HEK293 (cell line): ENCODE data around the gene CACNA1S.

Source experiments
- CTCF ChIA-PET: fragments of 350-600 bp; formaldehyde crosslinking; extraction: SDS; loops from one replicate; lab custom pipeline; 2021; ENCODE audit warnings: antibody characterized with exemption; lab: Yijun Ruan, JAX
- POLR2A ChIA-PET: fragments of 300-600 bp; formaldehyde crosslinking; extraction: SDS; loops from one replicate; lab custom pipeline; 2020; ENCODE audit warnings: antibody characterized with exemption, inconsistent platforms; lab: Yijun Ruan, JAX
- H3K27ac ChIP-seq: fragments of 200-500 bp; sonication (Bioruptor generic); 2 replicates; pipeline ENCODE4 v1.5.1; 2014; ENCODE audit warnings: low read depth, low read length, control low read depth, inconsistent platforms; ENCODE audit errors: extremely low read depth
- H3K36me3 ChIP-seq, 2 experiments: fragments of 200-500 bp in 1 of 2; sonication (Bioruptor generic) in 1 of 2; 1 replicate in 1 of 2; 2 replicates in 1 of 2; pipeline ENCODE4 v1.5.1; 2014 to 2017; ENCODE audit warnings: inconsistent platforms in 2 of 2, low read length in 2 of 2; ENCODE audit not compliant: control insufficient read depth in 2 of 2, insufficient read depth in 1 of 2
- H3K4me1 ChIP-seq: fragments of 200-500 bp; sonication (Bioruptor generic); 2 replicates; pipeline ENCODE4 v1.5.1; 2014; ENCODE audit warnings: mild to moderate bottlenecking, low read length, inconsistent platforms; ENCODE audit not compliant: control insufficient read depth, insufficient read depth
- H3K4me3 ChIP-seq: 2 replicates; pipeline ENCODE4 v1.5.1; 2011; ENCODE audit warnings: low read depth, mild to moderate bottlenecking, control low read depth, low read length, moderate library complexity
- H3K9me3 ChIP-seq: fragments of 200-500 bp; sonication (Bioruptor generic); 2 replicates; pipeline ENCODE4 v1.5.1; 2014; ENCODE audit warnings: low read depth, low read length, inconsistent platforms; ENCODE audit not compliant: control insufficient read depth, insufficient read depth
- KLF8 ChIP-seq: fragments of 450-650 bp; formaldehyde crosslinking; IDR thresholded peaks from 2 replicates; pipeline ENCODE4 v1.5.1; 2016; ENCODE audit warnings: missing biosample characterization, missing genetic modification characterization
- SCRT1 ChIP-seq: fragments of 450-650 bp; formaldehyde crosslinking; IDR thresholded peaks from 2 replicates; pipeline ENCODE4 v1.5.1; 2016; ENCODE audit warnings: missing biosample characterization, missing genetic modification characterization, borderline replicate concordance
- ZBTB20 ChIP-seq: fragments of 450-650 bp; formaldehyde crosslinking; IDR thresholded peaks from 2 replicates; pipeline ENCODE4 v1.5.1; 2016; ENCODE audit warnings: missing biosample characterization, missing genetic modification characterization
- ZFP3 ChIP-seq: fragments of 450-650 bp; formaldehyde crosslinking; IDR thresholded peaks from 2 replicates; pipeline ENCODE4 v1.5.1; 2016; ENCODE audit warnings: low read depth, missing biosample characterization, missing genetic modification characterization
- ZNF24 ChIP-seq: fragments of 450-650 bp; formaldehyde crosslinking; IDR thresholded peaks from 2 replicates; pipeline ENCODE4 v1.5.1; 2016; ENCODE audit warnings: missing biosample characterization, missing genetic modification characterization
- ZNF280C ChIP-seq: fragments of 450-650 bp; formaldehyde crosslinking; IDR thresholded peaks from 2 replicates; pipeline ENCODE4 v1.5.1; 2016; ENCODE audit warnings: missing biosample characterization, missing genetic modification characterization
- ZNF302 ChIP-seq: fragments of 450-650 bp; formaldehyde crosslinking; IDR thresholded peaks from 2 replicates; pipeline ENCODE4 v1.5.1; 2016; ENCODE audit warnings: missing biosample characterization, missing genetic modification characterization, low read depth
- ZNF391 ChIP-seq: fragments of 450-650 bp; formaldehyde crosslinking; IDR thresholded peaks from 2 replicates; pipeline ENCODE4 v1.5.1; 2016; ENCODE audit warnings: low read depth, missing biosample characterization, missing genetic modification characterization, borderline replicate concordance
- ZNF48 ChIP-seq: fragments of 450-650 bp; formaldehyde crosslinking; IDR thresholded peaks from 2 replicates; pipeline ENCODE4 v1.5.1; 2016; ENCODE audit warnings: missing biosample characterization, missing genetic modification characterization
- ZNF514 ChIP-seq: fragments of 450-650 bp; formaldehyde crosslinking; IDR thresholded peaks from 2 replicates; pipeline ENCODE4 v1.5.1; 2016; ENCODE audit warnings: missing biosample characterization, missing genetic modification characterization
- ZNF571 ChIP-seq: fragments of 450-650 bp; formaldehyde crosslinking; IDR thresholded peaks from 2 replicates; pipeline ENCODE4 v1.5.0; 2017; ENCODE audit warnings: missing biosample characterization, missing genetic modification characterization
- ZNF596 ChIP-seq: fragments of 450-650 bp; IDR thresholded peaks from 2 replicates; pipeline ENCODE4 v1.5.0; 2018; ENCODE audit warnings: missing biosample characterization, mild to moderate bottlenecking, missing genetic modification characterization, moderate library complexity
- ZNF677 ChIP-seq: fragments of 450-650 bp; IDR thresholded peaks from 2 replicates; pipeline ENCODE4 v1.5.0; 2018; ENCODE audit warnings: missing biosample characterization, mild to moderate bottlenecking, missing genetic modification characterization, moderate library complexity
- ZSCAN4 ChIP-seq: fragments of 450-650 bp; formaldehyde crosslinking; IDR thresholded peaks from 2 replicates; pipeline ENCODE4 v1.5.1; 2017; ENCODE audit warnings: missing biosample characterization, missing genetic modification characterization
- TF ChIP-seq, protein P1 (sequence below): fragments of 450-650 bp; formaldehyde crosslinking; IDR thresholded peaks from 2 replicates; pipeline ENCODE4 v1.5.1; 2016; ENCODE audit warnings: missing biosample characterization, missing genetic modification characterization
- TF ChIP-seq, protein P2 (sequence below): fragments of 450-650 bp; formaldehyde crosslinking; IDR thresholded peaks from 2 replicates; pipeline ENCODE4 v1.5.1; 2016; ENCODE audit warnings: missing biosample characterization, missing genetic modification characterization
- TF ChIP-seq, protein P3 (sequence below): fragments of 450-650 bp; formaldehyde crosslinking; IDR thresholded peaks from 2 replicates; pipeline ENCODE4 v1.5.1; 2016; ENCODE audit warnings: missing biosample characterization, missing genetic modification characterization, borderline replicate concordance

The CACNA1S gene

GRCh38 chr1:201007481-201007880, 104.7 kb downstream of the CACNA1S start:
- H3K9me3 ChIP-seq = no peaks in the 10 kb centered on the region
- peak; percentile 65 for TF ChIP-seq ZSCAN4 (tag by site-specific recombination)
- TF ChIP-seq ZNF280C (tag by site-specific recombination) = no peak
- TF ChIP-seq, protein P1, sequence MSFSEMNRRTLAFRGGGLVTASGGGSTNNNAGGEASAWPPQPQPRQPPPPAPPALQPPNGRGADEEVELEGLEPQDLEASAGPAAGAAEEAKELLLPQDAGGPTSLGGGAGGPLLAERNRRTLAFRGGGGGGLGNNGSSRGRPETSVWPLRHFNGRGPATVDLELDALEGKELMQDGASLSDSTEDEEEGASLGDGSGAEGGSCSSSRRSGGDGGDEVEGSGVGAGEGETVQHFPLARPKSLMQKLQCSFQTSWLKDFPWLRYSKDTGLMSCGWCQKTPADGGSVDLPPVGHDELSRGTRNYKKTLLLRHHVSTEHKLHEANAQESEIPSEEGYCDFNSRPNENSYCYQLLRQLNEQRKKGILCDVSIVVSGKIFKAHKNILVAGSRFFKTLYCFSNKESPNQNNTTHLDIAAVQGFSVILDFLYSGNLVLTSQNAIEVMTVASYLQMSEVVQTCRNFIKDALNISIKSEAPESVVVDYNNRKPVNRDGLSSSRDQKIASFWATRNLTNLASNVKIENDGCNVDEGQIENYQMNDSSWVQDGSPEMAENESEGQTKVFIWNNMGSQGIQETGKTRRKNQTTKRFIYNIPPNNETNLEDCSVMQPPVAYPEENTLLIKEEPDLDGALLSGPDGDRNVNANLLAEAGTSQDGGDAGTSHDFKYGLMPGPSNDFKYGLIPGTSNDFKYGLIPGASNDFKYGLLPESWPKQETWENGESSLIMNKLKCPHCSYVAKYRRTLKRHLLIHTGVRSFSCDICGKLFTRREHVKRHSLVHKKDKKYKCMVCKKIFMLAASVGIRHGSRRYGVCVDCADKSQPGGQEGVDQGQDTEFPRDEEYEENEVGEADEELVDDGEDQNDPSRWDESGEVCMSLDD (tag by site-specific recombination) = no peak
- no peak for TF ChIP-seq ZFP3 (tag by site-specific recombination)
- TF ChIP-seq ZNF514 (tag by site-specific recombination) = no peak
- no peaks in the 10 kb centered on the region for H3K4me1 ChIP-seq
- no peaks in the 10 kb centered on the region for H3K36me3 ChIP-seq
- POLR2A ChIA-PET = no interaction called here
- no peak overlapping the region for H3K27ac ChIP-seq
- H3K4me3 ChIP-seq = no peak overlapping the region
- CTCF ChIA-PET = no interaction called here

GRCh38 chr1:201006450-201006849, 105.8 kb downstream of the CACNA1S start:
- ChIA-PET POLR2A (no interaction called here), CTCF (interaction anchor here (0.6 to 1.2 kb wide), 2 partner anchors 9 to 35 kb away, joined by 3 read pairs; no protein-coding TSS in a partner anchor)
- no peak overlapping the region for H3K27ac ChIP-seq
- no peaks in the 10 kb centered on the region for H3K36me3 ChIP-seq
- TF ChIP-seq, protein P2, sequence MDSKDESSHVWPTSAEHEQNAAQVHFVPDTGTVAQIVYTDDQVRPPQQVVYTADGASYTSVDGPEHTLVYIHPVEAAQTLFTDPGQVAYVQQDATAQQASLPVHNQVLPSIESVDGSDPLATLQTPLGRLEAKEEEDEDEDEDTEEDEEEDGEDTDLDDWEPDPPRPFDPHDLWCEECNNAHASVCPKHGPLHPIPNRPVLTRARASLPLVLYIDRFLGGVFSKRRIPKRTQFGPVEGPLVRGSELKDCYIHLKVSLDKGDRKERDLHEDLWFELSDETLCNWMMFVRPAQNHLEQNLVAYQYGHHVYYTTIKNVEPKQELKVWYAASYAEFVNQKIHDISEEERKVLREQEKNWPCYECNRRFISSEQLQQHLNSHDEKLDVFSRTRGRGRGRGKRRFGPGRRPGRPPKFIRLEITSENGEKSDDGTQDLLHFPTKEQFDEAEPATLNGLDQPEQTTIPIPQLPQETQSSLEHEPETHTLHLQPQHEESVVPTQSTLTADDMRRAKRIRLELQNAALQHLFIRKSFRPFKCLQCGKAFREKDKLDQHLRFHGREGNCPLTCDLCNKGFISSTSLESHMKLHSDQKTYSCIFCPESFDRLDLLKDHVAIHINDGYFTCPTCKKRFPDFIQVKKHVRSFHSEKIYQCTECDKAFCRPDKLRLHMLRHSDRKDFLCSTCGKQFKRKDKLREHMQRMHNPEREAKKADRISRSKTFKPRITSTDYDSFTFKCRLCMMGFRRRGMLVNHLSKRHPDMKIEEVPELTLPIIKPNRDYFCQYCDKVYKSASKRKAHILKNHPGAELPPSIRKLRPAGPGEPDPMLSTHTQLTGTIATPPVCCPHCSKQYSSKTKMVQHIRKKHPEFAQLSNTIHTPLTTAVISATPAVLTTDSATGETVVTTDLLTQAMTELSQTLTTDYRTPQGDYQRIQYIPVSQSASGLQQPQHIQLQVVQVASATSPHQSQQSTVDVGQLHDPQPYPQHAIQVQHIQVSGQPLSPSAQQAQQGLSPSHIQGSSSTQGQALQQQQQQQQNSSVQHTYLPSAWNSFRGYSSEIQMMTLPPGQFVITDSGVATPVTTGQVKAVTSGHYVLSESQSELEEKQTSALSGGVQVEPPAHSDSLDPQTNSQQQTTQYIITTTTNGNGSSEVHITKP (tag by site-specific recombination) = peak; percentile 54; the same call in 1 of the 2 replicates
- TF ChIP-seq ZNF391 (tag by site-specific recombination) = no peak
- no peak overlapping the region for H3K4me3 ChIP-seq
- H3K4me1 ChIP-seq = no peaks in the 10 kb centered on the region
- no peaks in the 10 kb centered on the region for H3K9me3 ChIP-seq

DNA sequence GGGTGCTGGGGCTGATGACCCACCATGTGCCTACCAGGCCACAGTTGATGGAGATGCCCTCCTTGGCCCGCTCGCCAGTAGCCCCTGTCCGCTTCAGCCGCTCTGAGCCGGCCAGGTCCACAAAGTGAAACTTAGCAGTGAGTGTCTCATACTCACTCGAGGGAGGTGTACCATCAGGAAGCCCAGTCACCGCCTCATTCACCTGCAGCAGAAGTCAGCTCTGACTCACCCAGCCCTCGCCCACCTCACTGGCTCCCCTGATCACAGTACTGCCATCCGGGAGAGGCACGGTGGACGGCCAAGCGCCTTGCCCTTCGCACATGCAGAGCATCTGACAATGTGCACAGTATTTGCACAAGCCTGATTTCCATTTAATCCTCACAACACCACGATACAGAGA, 107.5 kb downstream of the CACNA1S start:
- Histone ChIP-seq H3K4me3 (no peak overlapping the region), H3K9me3 (no peaks in the 10 kb centered on the region), H3K36me3 (no peaks in the 10 kb centered on the region), H3K4me1 (no peaks in the 10 kb centered on the region), H3K27ac (no peak overlapping the region)
- ChIA-PET POLR2A (no interaction called here), CTCF (interaction anchor here (0.6 to 1.6 kb wide), 2 partner anchors 25 to 380 kb away, joined by 3 to 6 read pairs; no protein-coding TSS in a partner anchor)
- TF ChIP-seq KLF8 (tag by site-specific recombination) = no peak
- TF ChIP-seq ZNF571 (tag by site-specific recombination) = no peak
- TF ChIP-seq ZNF677 (tag by site-specific recombination) = no peak
- no peak for TF ChIP-seq ZNF24 (tag by site-specific recombination)
- no peak for TF ChIP-seq ZNF302 (tag by site-specific recombination)
- no peak for TF ChIP-seq SCRT1 (tag by site-specific recombination)
- TF ChIP-seq ZNF48 = no peak
- no peak for TF ChIP-seq ZNF596 (tag by site-specific recombination)
- TF ChIP-seq, protein P3, sequence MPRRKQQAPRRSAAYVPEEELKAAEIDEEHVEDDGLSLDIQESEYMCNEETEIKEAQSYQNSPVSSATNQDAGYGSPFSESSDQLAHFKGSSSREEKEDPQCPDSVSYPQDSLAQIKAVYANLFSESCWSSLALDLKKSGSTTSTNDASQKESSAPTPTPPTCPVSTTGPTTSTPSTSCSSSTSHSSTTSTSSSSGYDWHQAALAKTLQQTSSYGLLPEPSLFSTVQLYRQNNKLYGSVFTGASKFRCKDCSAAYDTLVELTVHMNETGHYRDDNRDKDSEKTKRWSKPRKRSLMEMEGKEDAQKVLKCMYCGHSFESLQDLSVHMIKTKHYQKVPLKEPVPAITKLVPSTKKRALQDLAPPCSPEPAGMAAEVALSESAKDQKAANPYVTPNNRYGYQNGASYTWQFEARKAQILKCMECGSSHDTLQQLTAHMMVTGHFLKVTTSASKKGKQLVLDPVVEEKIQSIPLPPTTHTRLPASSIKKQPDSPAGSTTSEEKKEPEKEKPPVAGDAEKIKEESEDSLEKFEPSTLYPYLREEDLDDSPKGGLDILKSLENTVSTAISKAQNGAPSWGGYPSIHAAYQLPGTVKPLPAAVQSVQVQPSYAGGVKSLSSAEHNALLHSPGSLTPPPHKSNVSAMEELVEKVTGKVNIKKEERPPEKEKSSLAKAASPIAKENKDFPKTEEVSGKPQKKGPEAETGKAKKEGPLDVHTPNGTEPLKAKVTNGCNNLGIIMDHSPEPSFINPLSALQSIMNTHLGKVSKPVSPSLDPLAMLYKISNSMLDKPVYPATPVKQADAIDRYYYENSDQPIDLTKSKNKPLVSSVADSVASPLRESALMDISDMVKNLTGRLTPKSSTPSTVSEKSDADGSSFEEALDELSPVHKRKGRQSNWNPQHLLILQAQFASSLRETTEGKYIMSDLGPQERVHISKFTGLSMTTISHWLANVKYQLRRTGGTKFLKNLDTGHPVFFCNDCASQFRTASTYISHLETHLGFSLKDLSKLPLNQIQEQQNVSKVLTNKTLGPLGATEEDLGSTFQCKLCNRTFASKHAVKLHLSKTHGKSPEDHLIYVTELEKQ (tag by site-specific recombination) = no peak
- TF ChIP-seq ZBTB20 (tag by site-specific recombination) = no peak
